GDM1 (cell line): Measurements from ENCODE around the gene MSANTD7.
"Not testable (repeated sequence)": the region's sequence is repeated elsewhere in the genome, so short reads cannot be mapped to it uniquely, and the experiment has no call there.

Source experiments
- DNase-seq: peaks from one replicate; lab custom pipeline; 2025; lab: John Stamatoyannopoulos, UW

The MSANTD7 gene

GRCh38 chr10:14837003-14837756, 926 bp upstream of the MSANTD7 start:
- no peak for DNase-seq

- no peak for DNase-seq
Observed at GRCh38 chr10:14838582-14839304, 637 bp downstream of the MSANTD7 start.

- DNase-seq = no peak
Observed at GRCh38 chr10:14839305-14839695, 1.2 kb downstream of the MSANTD7 start.

GRCh38 chr10:14840178-14840577, 2.1 kb downstream of the MSANTD7 start:
- DNase-seq = no peak

- DNase-seq = no peak
Observed at GRCh38 chr10:14843327-14843988, 5.4 kb downstream of the MSANTD7 start.

DNA sequence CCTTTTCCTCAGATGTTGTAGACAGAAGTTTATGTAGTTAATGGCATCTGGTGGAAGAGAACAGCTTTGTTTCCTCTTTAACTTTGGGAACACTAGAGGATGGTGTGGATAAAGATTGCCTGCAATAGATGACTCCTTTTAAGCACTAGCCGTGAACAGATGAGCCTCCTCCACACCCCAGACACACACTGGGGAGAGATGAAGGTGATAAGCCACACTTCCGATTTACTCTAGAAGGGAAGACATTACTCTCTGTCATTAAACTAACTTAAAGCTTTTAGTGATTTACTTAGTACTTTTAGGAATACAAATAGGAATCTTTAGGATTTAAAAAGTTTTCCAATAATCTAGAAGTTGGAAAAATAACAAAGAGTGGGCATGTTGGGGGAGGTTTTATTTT, 6.8 kb downstream of the MSANTD7 start:
- no peak for DNase-seq

GRCh38 chr10:14852236-14852635, 14.1 kb downstream of the MSANTD7 start:
- DNase-seq = no peak

GRCh38 chr10:14855453-14855852, 17.3 kb downstream of the MSANTD7 start:
- no peak for DNase-seq

GRCh38 chr10:14858338-14858960, 20.3 kb downstream of the MSANTD7 start:
- DNase-seq = no peak

GRCh38 chr10:14859043-14859442, 20.9 kb downstream of the MSANTD7 start:
- DNase-seq = no peak

DNA sequence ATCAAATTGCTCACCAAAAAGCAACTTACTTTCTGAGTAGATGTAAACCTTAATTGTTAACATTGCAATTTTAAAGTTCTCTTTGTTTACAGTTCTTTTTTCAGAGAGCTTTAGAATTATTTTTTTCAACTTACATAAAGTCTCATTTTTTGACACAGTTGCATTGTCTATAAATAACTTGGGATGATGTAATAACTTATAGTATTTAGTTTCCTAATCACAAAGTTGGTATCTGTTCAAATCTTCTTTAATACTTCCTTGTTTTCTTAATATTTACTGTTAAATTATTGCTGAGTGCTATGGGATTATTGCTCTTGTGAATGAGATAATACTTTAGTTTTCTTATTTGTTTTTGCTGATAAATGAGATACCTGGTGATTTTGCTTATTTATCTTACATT, 21.7 kb downstream of the MSANTD7 start:
- no peak for DNase-seq

DNA sequence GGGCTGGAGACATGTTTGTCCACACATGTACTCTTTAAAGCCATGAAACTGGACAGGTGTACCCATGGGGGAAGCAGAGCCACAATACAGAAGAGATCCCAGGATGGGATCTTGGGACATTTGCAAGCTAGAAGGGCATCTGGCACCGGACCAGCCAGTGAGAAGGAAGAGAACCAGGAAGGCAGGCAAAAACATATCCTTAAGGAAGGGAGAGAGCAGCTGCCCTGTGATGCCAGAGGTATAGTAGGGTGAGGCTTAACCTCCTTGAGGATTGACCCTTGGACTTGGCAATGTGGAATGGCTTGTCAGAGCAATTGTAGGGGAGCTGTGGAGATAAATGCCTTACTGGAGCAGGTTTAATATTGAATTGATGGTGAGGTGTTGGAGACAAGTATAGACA, 22.7 kb downstream of the MSANTD7 start:
- no peak for DNase-seq

- not testable (repeated sequence) for DNase-seq
Observed at GRCh38 chr10:14864466-14864865, 26.4 kb downstream of the MSANTD7 start.

DNA sequence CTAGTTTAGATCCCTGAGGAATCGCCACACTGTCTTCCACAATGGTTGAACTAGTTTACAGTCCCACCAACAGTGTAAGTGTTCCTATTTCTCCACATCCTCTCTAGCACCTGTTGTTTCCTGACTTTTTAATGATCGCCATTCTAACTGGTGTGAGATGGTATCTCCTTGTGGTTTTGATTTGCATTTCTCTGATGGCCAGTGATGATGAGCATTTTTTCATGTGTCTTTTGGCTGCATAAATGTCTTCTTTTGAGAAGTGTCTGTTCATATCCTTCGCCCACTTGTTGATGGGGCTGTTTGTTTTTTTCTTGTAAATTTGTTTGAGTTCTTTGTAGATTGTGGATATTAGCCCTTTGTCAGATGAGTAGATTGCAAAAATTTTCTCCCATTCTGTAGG, 26.8 kb downstream of the MSANTD7 start:
- DNase-seq = not testable (repeated sequence)

- DNase-seq = no peak
Observed at GRCh38 chr10:14873090-14873760, 35.1 kb downstream of the MSANTD7 start.

DNA sequence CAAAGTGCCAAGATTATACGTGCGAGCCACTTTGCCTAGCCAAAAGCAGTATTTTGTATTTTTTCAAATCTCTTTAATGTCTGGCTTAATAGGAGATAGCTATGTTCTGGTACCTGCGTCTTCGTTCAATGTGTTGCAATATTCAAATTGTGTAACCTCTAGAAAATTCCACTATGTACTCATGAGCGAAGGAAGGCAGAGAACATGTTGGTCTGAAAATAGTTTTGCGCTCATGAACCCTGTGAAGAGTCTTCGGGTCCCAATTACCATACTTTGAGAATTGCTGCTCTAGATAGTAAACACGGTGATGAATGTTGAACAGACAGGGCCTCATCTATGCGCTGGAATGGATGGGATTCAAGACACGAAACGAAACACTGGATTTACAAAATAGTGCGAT, 37.8 kb downstream of the MSANTD7 start:
- no peak for DNase-seq

DNA sequence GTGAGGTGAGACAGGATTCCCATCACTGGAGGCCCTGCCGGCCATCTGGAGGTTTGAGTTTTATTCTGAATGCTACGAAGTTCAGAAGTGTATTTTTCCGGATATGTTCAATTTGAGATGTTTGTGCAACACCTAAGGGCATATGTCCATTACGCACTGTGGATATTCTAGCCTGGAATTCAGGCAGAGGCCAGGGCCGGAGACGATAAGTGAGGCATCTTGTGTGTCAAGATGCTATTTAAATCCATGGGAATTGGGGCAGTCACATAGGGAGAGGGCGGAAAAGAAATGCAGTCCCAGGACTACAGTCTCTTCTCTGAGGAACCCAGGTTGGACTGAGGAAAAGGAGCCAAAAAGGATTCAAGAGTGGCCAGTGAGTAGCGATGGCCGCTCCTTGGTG, 38.7 kb downstream of the MSANTD7 start:
- no peak for DNase-seq

GRCh38 chr10:14878266-14879123, 40.4 kb downstream of the MSANTD7 start, which contains the start of gene SUV39H2:
TSS of gene SUV39H2 (plus strand) at chr10:14878866. CDS start at chr10:14878889, 23 bp downstream.
- peak; percentile 95 for DNase-seq

GRCh38 chr10:14879124-14879927, 41.2 kb downstream of the MSANTD7 start:
- DNase-seq = no peak

DNA sequence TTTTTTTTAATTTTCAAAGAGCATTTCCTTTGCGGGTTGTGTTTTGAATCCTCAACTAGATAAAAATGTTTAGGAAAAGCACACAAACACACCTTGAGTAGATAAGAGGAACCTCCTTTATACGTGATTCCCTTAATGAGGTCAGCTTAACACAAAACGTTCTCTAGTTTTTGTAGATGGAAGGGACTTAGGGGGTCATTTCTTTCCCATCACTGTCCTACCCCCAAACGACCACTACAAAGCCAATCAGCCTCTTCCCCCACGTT, 41.8 kb downstream of the MSANTD7 start:
- no peak for DNase-seq
